Neural crest cell (in vitro differentiated cells): Measurements from ENCODE around the gene HSD17B11. TPM values are rescaled to one million over a fixed set of nuclear protein-coding genes. Genes with fewer than 3 reads are reported as not detected.
"Not testable (repeated sequence)": the region's sequence is repeated elsewhere in the genome, so short reads cannot be mapped to it uniquely, and the experiment has no call there.

Experiments used
- DNase-seq: peaks from one replicate; pipeline ENCODE4 v3.0.0; 2021; ENCODE audit warnings: low read depth, mixed read lengths, low spot score
- H3K27ac Mint-ChIP-seq: one replicate; pipeline ENCODE4 v1.8.0; 2021; ENCODE audit warnings: mild to moderate bottlenecking, mixed read lengths; ENCODE audit not compliant: unreplicated experiment
- H3K27me3 Mint-ChIP-seq: 2 replicates; pipeline ENCODE4 v1.8.0; 2021; ENCODE audit warnings: low read depth, mild to moderate bottlenecking, mixed read lengths
- H3K36me3 Mint-ChIP-seq: 2 replicates; pipeline ENCODE4 v1.8.0; 2021; ENCODE audit warnings: low read depth, mild to moderate bottlenecking, mixed read lengths
- H3K4me1 Mint-ChIP-seq: 2 replicates; pipeline ENCODE4 v1.8.0; 2021; ENCODE audit warnings: mixed read lengths
- H3K4me3 Mint-ChIP-seq: one replicate; pipeline ENCODE4 v1.8.0; 2021; ENCODE audit warnings: mild to moderate bottlenecking, mixed read lengths
- H3K9me3 Mint-ChIP-seq: 2 replicates; pipeline ENCODE4 v1.8.0; 2021; ENCODE audit warnings: mixed read lengths
- CTCF ChIP-seq: fragments of 200-600 bp; sonication (generic); conservative IDR thresholded peaks from 2 replicates; pipeline ENCODE4 v1.5.0; 2021; ENCODE audit warnings: antibody characterized with exemption, mild to moderate bottlenecking
- total RNA-seq: library from RNA; stranded (reverse); gene quantifications from 2 replicates; pipeline ENCODE4 v1.2.1, GENCODE V29; 2021

The HSD17B11 gene
- total RNA-seq, 1 donor from 2014 or later, result 18.4 TPM

- Mint-ChIP-seq H3K9me3 (no peaks in the 10 kb centered on the region), H3K36me3 (no peaks in the 10 kb centered on the region), H3K4me3 (peak overlapping the region; percentile 59), H3K27ac (no peak overlapping the region), H3K27me3 (no peaks in the 10 kb centered on the region), H3K4me1 (peaks cover 28% of the 10 kb centered on the region)
- no peak for TF ChIP-seq CTCF
- no peak for DNase-seq
These were observed 36.0 kb upstream of the HSD17B11 start for GRCh38 chr4:87426865-87427517.

GRCh38 chr4:87425711-87426110 lies 34.7 kb upstream of the HSD17B11 start:
- H3K36me3 Mint-ChIP-seq, result no peaks in the 10 kb centered on the region
- no peak for DNase-seq

DNA sequence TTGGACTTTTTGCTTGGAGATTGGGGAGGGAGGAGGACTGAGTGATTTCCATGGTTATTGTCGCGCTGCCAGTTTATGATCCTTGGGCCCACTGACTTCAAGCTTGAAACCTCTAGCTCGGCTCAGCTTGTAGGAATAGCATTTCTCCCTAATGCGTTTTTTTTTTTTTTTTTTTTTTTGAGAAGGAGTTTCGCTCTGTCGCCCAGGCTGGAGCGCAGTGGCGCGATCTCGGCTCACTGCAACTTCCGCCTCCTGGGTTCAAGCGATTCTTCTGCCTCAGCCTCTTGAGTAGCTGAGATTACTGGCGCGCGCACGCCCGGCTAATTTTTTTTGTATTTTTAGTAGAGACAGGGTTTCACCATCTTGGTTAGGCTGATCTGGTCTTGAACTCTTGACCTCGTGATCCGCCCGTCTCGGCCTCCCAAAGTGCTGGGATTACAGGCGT lies 33.1 kb upstream of the HSD17B11 start:
- Mint-ChIP-seq H3K27ac (peak overlapping the region; percentile 6), H3K4me3 (peak overlapping the region; percentile 99), H3K4me1 (peaks cover 27% of the 10 kb centered on the region)
- not testable (repeated sequence) for H3K36me3 Mint-ChIP-seq, DNase-seq, H3K27me3 Mint-ChIP-seq, H3K9me3 Mint-ChIP-seq

More at GRCh38 chr4:87425711-87426110, 34.7 kb upstream of the HSD17B11 start:
- H3K9me3 Mint-ChIP-seq, result no peaks in the 10 kb centered on the region
- peaks cover 31% of the 10 kb centered on the region for H3K4me1 Mint-ChIP-seq
- H3K27ac Mint-ChIP-seq, result no peak overlapping the region
- no peak for TF ChIP-seq CTCF
- peak overlapping the region; percentile 70 for H3K4me3 Mint-ChIP-seq
- no peaks in the 10 kb centered on the region for H3K27me3 Mint-ChIP-seq

DNA sequence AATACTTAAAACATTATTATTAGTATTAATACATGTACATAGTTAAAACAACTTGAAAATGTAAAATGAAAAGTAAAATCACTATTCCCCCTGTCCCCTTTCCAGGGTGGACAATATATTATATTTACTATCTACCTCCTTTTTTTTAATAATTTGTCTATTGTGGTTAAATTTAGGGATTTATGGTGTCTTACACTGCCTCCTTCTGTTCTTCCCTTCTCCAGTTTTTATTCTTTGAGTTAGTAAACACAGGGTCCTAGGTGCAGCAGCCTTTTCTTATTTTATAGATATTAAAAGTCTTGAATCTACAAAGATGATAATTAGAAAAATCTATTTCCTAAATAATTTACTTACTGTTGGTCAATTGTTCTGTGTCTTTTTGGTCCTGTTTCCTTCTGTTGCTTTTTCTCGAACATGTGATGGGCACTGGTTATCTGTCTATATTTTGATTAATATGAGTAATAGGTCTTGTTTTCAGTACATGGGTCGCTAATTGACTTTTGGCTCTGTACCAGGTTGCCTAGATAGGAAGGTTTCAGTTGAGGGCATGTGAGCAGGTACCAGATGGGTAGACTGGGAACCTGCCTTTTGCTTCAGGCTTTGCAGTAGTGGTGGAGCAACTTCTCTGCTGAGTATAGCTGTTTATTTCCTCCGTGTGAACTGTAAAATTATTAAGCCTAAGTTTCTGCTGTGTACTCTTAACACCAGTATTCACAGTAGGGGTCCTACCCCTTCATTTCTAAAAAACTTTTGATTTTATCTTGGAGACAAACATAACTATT lies 32.5 kb upstream of the HSD17B11 start:
- no peak for TF ChIP-seq CTCF
- Mint-ChIP-seq H3K4me1 (peaks cover 27% of the 10 kb centered on the region), H3K4me3 (peak overlapping the region; percentile 99), H3K36me3 (no peaks in the 10 kb centered on the region), H3K27me3 (peaks cover 5% of the 10 kb centered on the region), H3K27ac (peak overlapping the region; percentile 6), H3K9me3 (no peaks in the 10 kb centered on the region)
- no peak for DNase-seq

DNA sequence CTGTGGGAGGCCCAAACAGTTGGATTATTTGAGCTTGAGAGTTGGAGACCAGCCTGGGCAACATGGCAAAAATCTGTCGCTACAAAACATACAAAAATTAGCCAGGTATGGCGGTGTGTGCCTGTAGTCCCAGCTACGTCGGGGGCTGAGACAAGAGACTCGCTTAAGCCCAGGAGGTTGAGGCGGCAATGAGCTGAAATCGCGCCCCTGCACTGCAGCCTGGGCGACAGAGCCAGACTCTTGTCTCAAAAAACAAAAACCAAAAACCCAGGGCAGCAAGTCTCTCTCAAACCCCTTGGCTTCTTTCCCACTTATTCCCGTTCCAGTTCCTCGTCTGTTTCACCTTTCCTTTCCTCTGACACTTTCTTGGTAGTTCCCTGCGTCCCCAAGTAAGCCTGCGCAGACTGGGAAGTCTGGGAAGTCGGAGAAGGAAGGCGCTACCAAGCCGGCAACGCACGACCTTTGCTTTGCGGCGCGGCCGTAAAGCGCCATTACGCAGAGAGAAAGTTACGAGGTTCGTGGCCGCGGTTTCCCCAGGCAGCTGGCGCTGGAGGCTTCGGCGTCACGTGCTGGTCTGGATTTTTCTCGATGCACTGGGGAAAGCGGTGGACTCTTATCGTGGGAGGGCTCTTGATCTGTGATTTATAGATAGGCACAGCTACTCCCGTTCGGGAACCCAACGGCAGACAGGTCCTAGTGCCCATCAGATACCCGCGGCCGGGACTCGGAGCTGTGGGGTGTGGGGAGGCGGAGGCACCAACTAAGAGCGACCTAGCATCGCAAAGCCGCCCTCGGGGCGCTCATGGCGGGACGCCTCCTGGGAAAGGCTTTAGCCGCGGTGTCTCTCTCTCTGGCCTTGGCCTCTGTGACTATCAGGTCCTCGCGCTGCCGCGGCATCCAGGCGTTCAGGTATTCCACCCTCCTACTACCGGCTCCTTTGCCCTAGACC lies 31.4 kb upstream of the HSD17B11 start, which contains the start of gene NUDT9:
TSS of gene NUDT9 (plus strand) at position 470 of the 949 bp plus-strand sequence. CDS start at position 803, 333 bp downstream.
- H3K36me3 Mint-ChIP-seq, result no peaks in the 10 kb centered on the region
- no peak for TF ChIP-seq CTCF
- H3K27me3 Mint-ChIP-seq, result peaks cover 5% of the 10 kb centered on the region
- H3K27ac Mint-ChIP-seq, result peak within 1 kb of the TSS; percentile 99
- H3K4me3 Mint-ChIP-seq, result peak within 1 kb of the TSS; percentile 99
- H3K9me3 Mint-ChIP-seq, result no peaks in the 10 kb centered on the region
- H3K4me1 Mint-ChIP-seq, result peaks cover 24% of the 10 kb centered on the region
- peak; percentile 87 for DNase-seq
